HEK293 (cell line): ENCODE results near the gene EXOC8.
A peak's percentile ranks its signal among the peaks of the same experiment; 100 is the strongest.

ENCODE experiments used
- CTCF ChIA-PET: fragments of 350-600 bp; formaldehyde crosslinking; extraction: SDS; loops from one replicate; lab custom pipeline; 2021; ENCODE audit warnings: antibody characterized with exemption; lab: Yijun Ruan, JAX
- POLR2A ChIA-PET: fragments of 300-600 bp; formaldehyde crosslinking; extraction: SDS; loops from one replicate; lab custom pipeline; 2020; ENCODE audit warnings: antibody characterized with exemption, inconsistent platforms; lab: Yijun Ruan, JAX
- H3K27ac ChIP-seq: fragments of 200-500 bp; sonication (Bioruptor generic); 2 replicates; pipeline ENCODE4 v1.5.1; 2014; ENCODE audit warnings: low read depth, low read length, control low read depth, inconsistent platforms; ENCODE audit errors: extremely low read depth
- H3K36me3 ChIP-seq, 2 experiments: fragments of 200-500 bp in 1 of 2; sonication (Bioruptor generic) in 1 of 2; 1 replicate in 1 of 2; 2 replicates in 1 of 2; pipeline ENCODE4 v1.5.1; 2014 to 2017; ENCODE audit warnings: inconsistent platforms in 2 of 2, low read length in 2 of 2; ENCODE audit not compliant: control insufficient read depth in 2 of 2, insufficient read depth in 1 of 2
- H3K4me1 ChIP-seq: fragments of 200-500 bp; sonication (Bioruptor generic); 2 replicates; pipeline ENCODE4 v1.5.1; 2014; ENCODE audit warnings: mild to moderate bottlenecking, low read length, inconsistent platforms; ENCODE audit not compliant: control insufficient read depth, insufficient read depth
- H3K4me3 ChIP-seq: 2 replicates; pipeline ENCODE4 v1.5.1; 2011; ENCODE audit warnings: low read depth, mild to moderate bottlenecking, control low read depth, low read length, moderate library complexity
- H3K9me3 ChIP-seq: fragments of 200-500 bp; sonication (Bioruptor generic); 2 replicates; pipeline ENCODE4 v1.5.1; 2014; ENCODE audit warnings: low read depth, low read length, inconsistent platforms; ENCODE audit not compliant: control insufficient read depth, insufficient read depth
- BCL11B ChIP-seq: fragments of 450-650 bp; formaldehyde crosslinking; IDR thresholded peaks from 2 replicates; pipeline ENCODE4 v1.5.1; 2016; ENCODE audit warnings: low read depth, missing biosample characterization, missing genetic modification characterization
- EGR2 ChIP-seq: fragments of 450-650 bp; formaldehyde crosslinking; IDR thresholded peaks from 2 replicates; pipeline ENCODE4 v1.5.1; 2016; ENCODE audit warnings: low read depth, missing biosample characterization, missing genetic modification characterization
- GLI2 ChIP-seq: fragments of 450-650 bp; formaldehyde crosslinking; IDR thresholded peaks from 2 replicates; pipeline ENCODE4; 2017; ENCODE audit warnings: missing biosample characterization, missing genetic modification characterization, low read depth, borderline replicate concordance
- GLI4 ChIP-seq: fragments of 450-650 bp; formaldehyde crosslinking; IDR thresholded peaks from 2 replicates; pipeline ENCODE4 v1.5.1; 2016; ENCODE audit warnings: missing biosample characterization, missing genetic modification characterization
- GLIS1 ChIP-seq: fragments of 450-650 bp; formaldehyde crosslinking; IDR thresholded peaks from 2 replicates; pipeline ENCODE4 v1.5.1; 2016; ENCODE audit warnings: missing biosample characterization, missing genetic modification characterization
- GLIS2 ChIP-seq: fragments of 450-650 bp; formaldehyde crosslinking; IDR thresholded peaks from 2 replicates; pipeline ENCODE4 v1.5.1; 2016; ENCODE audit warnings: missing biosample characterization, missing genetic modification characterization
- HOXC10 ChIP-seq: sonication (generic); formaldehyde crosslinking; IDR thresholded peaks from 2 replicates; pipeline ENCODE4 v1.8.1; 2023; ENCODE audit warnings: mild to moderate bottlenecking, missing genetic modification reagents
- KLF16 ChIP-seq: fragments of 450-650 bp; formaldehyde crosslinking; IDR thresholded peaks from 2 replicates; pipeline ENCODE4 v1.5.1; 2017; ENCODE audit warnings: missing biosample characterization, missing genetic modification characterization
- KLF7 ChIP-seq: fragments of 450-650 bp; formaldehyde crosslinking; IDR thresholded peaks from 2 replicates; pipeline ENCODE4 v1.5.1; 2016; ENCODE audit warnings: missing biosample characterization, missing genetic modification characterization, borderline replicate concordance
- KLF8 ChIP-seq: fragments of 450-650 bp; formaldehyde crosslinking; IDR thresholded peaks from 2 replicates; pipeline ENCODE4 v1.5.1; 2016; ENCODE audit warnings: missing biosample characterization, missing genetic modification characterization
- OSR2 ChIP-seq: fragments of 450-650 bp; formaldehyde crosslinking; IDR thresholded peaks from 2 replicates; pipeline ENCODE4 v1.5.1; 2016; ENCODE audit warnings: missing biosample characterization, missing genetic modification characterization
- OVOL3 ChIP-seq: fragments of 450-650 bp; formaldehyde crosslinking; IDR thresholded peaks from 2 replicates; pipeline ENCODE4 v1.5.1; 2016; ENCODE audit warnings: missing biosample characterization, missing genetic modification characterization
- REPIN1 ChIP-seq: fragments of 450-650 bp; formaldehyde crosslinking; IDR thresholded peaks from 2 replicates; pipeline ENCODE4 v1.5.1; 2017; ENCODE audit warnings: missing biosample characterization, missing genetic modification characterization, low read depth
- SP7 ChIP-seq: fragments of 450-650 bp; formaldehyde crosslinking; IDR thresholded peaks from 2 replicates; pipeline ENCODE4 v1.5.1; 2016; ENCODE audit warnings: missing biosample characterization, missing genetic modification characterization
- TCF7L2 ChIP-seq: IDR thresholded peaks from 2 replicates; pipeline ENCODE4 v1.6.1; 2011; ENCODE audit warnings: low read depth, mild to moderate bottlenecking, inconsistent platforms, low read length, moderate library complexity, borderline replicate concordance
- YY1 ChIP-seq: fragments of 450-650 bp; formaldehyde crosslinking; IDR thresholded peaks from 2 replicates; pipeline ENCODE4 v1.5.1; 2018; ENCODE audit warnings: missing biosample characterization, missing genetic modification characterization
- ZBTB1 ChIP-seq: fragments of 450-650 bp; formaldehyde crosslinking; IDR thresholded peaks from 2 replicates; pipeline ENCODE4 v1.5.1; 2016; ENCODE audit warnings: missing biosample characterization, missing genetic modification characterization
- ZBTB7A ChIP-seq: fragments of 450-650 bp; formaldehyde crosslinking; IDR thresholded peaks from 2 replicates; pipeline ENCODE4 v1.5.1; 2016; ENCODE audit warnings: low read depth, missing biosample characterization, missing genetic modification characterization
- ZEB2 ChIP-seq: fragments of 450-650 bp; formaldehyde crosslinking; IDR thresholded peaks from 2 replicates; pipeline ENCODE4 v1.5.1; 2016; ENCODE audit warnings: missing biosample characterization, missing genetic modification characterization
- ZFP37 ChIP-seq: fragments of 450-650 bp; formaldehyde crosslinking; IDR thresholded peaks from 2 replicates; pipeline ENCODE4 v1.5.1; 2016; ENCODE audit warnings: missing biosample characterization, missing genetic modification characterization
- ZNF157 ChIP-seq: fragments of 450-650 bp; formaldehyde crosslinking; IDR thresholded peaks from 2 replicates; pipeline ENCODE4 v1.5.1; 2016; ENCODE audit warnings: missing biosample characterization, missing genetic modification characterization
- ZNF175 ChIP-seq: fragments of 450-650 bp; formaldehyde crosslinking; IDR thresholded peaks from 2 replicates; pipeline ENCODE4 v1.5.1; 2016; ENCODE audit warnings: missing biosample characterization, missing genetic modification characterization
- ZNF19 ChIP-seq: fragments of 450-650 bp; formaldehyde crosslinking; IDR thresholded peaks from 2 replicates; pipeline ENCODE4; 2016; ENCODE audit warnings: missing biosample characterization, missing genetic modification characterization, low read depth
- ZNF248 ChIP-seq: fragments of 450-650 bp; formaldehyde crosslinking; IDR thresholded peaks from 2 replicates; pipeline ENCODE4 v1.5.1; 2017; ENCODE audit warnings: missing biosample characterization, missing genetic modification characterization
- ZNF280C ChIP-seq: fragments of 450-650 bp; formaldehyde crosslinking; IDR thresholded peaks from 2 replicates; pipeline ENCODE4 v1.5.1; 2016; ENCODE audit warnings: missing biosample characterization, missing genetic modification characterization
- ZNF335 ChIP-seq: fragments of 450-650 bp; formaldehyde crosslinking; conservative IDR thresholded peaks from 2 replicates; pipeline ENCODE4 v1.5.1; 2016; ENCODE audit warnings: missing biosample characterization, missing genetic modification characterization
- ZNF501 ChIP-seq: fragments of 450-650 bp; formaldehyde crosslinking; IDR thresholded peaks from 2 replicates; pipeline ENCODE4 v1.5.1; 2016; ENCODE audit warnings: missing biosample characterization, missing genetic modification characterization
- ZNF529 ChIP-seq: fragments of 450-650 bp; formaldehyde crosslinking; IDR thresholded peaks from 2 replicates; pipeline ENCODE4 v1.5.1; 2017; ENCODE audit warnings: missing genetic modification characterization, missing biosample characterization; ENCODE audit not compliant: insufficient replicate concordance
- ZNF549 ChIP-seq: fragments of 450-650 bp; IDR thresholded peaks from 2 replicates; pipeline ENCODE4 v1.5.1; 2018; ENCODE audit warnings: missing biosample characterization, missing genetic modification characterization, mild to moderate bottlenecking, inconsistent platforms, moderate library complexity
- ZNF629 ChIP-seq: fragments of 450-650 bp; formaldehyde crosslinking; IDR thresholded peaks from 2 replicates; pipeline ENCODE4 v1.5.1; 2017; ENCODE audit warnings: missing biosample characterization, missing genetic modification characterization
- ZNF664 ChIP-seq: fragments of 450-650 bp; formaldehyde crosslinking; IDR thresholded peaks from 2 replicates; pipeline ENCODE4 v1.5.1; 2016; ENCODE audit warnings: missing biosample characterization, missing genetic modification characterization
- ZSCAN23 ChIP-seq: fragments of 450-650 bp; formaldehyde crosslinking; IDR thresholded peaks from 2 replicates; pipeline ENCODE4 v1.5.1; 2016; ENCODE audit warnings: missing biosample characterization, missing genetic modification characterization
- ZSCAN5A ChIP-seq: fragments of 450-650 bp; formaldehyde crosslinking; IDR thresholded peaks from 2 replicates; pipeline ENCODE4 v1.5.1; 2016; ENCODE audit warnings: missing biosample characterization, missing genetic modification characterization
- TF ChIP-seq, protein P1 (sequence below): fragments of 450-650 bp; formaldehyde crosslinking; IDR thresholded peaks from 2 replicates; pipeline ENCODE4 v1.5.1; 2016; ENCODE audit warnings: missing biosample characterization, missing genetic modification characterization

EXOC8 gene

DNA sequence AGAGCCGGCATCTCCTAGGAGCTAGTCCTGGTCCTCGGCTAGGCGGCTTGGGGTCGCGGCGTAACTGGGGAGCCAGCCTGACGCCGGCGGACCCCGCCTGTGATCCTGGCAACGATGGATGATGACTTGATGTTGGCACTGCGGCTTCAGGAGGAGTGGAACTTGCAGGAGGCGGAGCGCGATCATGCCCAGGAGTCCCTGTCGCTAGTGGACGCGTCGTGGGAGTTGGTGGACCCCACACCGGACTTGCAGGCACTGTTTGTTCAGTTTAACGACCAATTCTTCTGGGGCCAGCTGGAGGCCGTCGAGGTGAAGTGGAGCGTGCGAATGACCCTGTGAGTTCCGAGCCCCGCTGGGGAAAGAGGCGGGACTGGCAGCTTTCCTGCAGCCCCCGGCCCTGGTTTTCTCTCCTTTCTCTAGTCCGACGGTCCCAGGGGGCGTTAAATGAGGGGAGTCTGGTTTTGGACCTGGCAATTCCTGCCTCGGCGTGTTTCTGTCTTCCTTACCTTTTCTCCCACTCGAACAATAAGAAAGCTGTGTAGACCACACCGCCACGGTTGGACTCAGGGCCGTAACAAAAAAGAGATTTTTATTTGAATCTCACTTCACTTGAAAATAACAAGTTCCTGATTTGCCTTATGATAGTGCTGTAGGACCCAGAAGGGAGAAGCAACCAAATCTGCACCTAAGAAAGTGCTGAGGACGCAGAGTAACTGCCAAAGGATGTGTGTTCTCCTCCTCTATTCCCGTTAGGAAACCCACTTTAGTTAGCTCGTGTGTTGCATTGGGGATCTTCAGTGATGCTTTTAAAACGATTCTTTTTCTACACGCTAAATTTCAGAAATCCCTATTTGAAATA is 847 bp upstream of the EXOC8 start, which contains the start of gene SPRTN (continued):
- no peak for TF ChIP-seq HOXC10 (CRISPR knock-in tag)
- TF ChIP-seq YY1: 0 out of 2 replicates have a peak, but pooled peaks have one; percentile 36
- TF ChIP-seq ZNF335 (tag by site-specific recombination): peak; percentile 98
- peak; percentile 47; the same call in 1 of the 2 replicates for TF ChIP-seq GLI4 (tag by site-specific recombination)
- peak; percentile 73; the same call in 1 of the 2 replicates for TF ChIP-seq OVOL3 (tag by site-specific recombination)
- TF ChIP-seq ZSCAN23 (tag by site-specific recombination): peak; percentile 68; the same call in 1 of the 2 replicates
- no peak for TF ChIP-seq ZNF529 (tag by site-specific recombination)
- TF ChIP-seq BCL11B (tag by site-specific recombination): no peak; the same call in 1 of the 2 replicates
- TF ChIP-seq ZEB2 (tag by site-specific recombination): peak; percentile 50; the same call in 1 of the 2 replicates
- TF ChIP-seq ZNF501 (tag by site-specific recombination): peak; percentile 74; the same call in 1 of the 2 replicates
- no peak; the same call in 1 of the 2 replicates for TF ChIP-seq KLF16 (tag by site-specific recombination)
- TF ChIP-seq GLIS1 (tag by site-specific recombination): peak; percentile 97
- TF ChIP-seq OSR2 (tag by site-specific recombination): 0 out of 2 replicates have a peak, but pooled peaks have one; percentile 22
- TF ChIP-seq ZNF549: no peak
- TF ChIP-seq, protein P1, sequence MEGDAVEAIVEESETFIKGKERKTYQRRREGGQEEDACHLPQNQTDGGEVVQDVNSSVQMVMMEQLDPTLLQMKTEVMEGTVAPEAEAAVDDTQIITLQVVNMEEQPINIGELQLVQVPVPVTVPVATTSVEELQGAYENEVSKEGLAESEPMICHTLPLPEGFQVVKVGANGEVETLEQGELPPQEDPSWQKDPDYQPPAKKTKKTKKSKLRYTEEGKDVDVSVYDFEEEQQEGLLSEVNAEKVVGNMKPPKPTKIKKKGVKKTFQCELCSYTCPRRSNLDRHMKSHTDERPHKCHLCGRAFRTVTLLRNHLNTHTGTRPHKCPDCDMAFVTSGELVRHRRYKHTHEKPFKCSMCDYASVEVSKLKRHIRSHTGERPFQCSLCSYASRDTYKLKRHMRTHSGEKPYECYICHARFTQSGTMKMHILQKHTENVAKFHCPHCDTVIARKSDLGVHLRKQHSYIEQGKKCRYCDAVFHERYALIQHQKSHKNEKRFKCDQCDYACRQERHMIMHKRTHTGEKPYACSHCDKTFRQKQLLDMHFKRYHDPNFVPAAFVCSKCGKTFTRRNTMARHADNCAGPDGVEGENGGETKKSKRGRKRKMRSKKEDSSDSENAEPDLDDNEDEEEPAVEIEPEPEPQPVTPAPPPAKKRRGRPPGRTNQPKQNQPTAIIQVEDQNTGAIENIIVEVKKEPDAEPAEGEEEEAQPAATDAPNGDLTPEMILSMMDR (tag by site-specific recombination): peak; percentile 30; the same call in 1 of the 2 replicates
- TF ChIP-seq KLF8 (tag by site-specific recombination): 0 out of 2 replicates have a peak, but pooled peaks have one; percentile 48
- no peak for TF ChIP-seq KLF7
- TF ChIP-seq SP7 (tag by site-specific recombination): peak; percentile 48; the same call in 1 of the 2 replicates
- TF ChIP-seq ZFP37: peak; percentile 91
- no peak; the same call in 1 of the 2 replicates for TF ChIP-seq GLI2 (tag by site-specific recombination)
- TF ChIP-seq EGR2 (tag by site-specific recombination): no peak

GRCh38 chr1:231337043-231337471 is 595 bp downstream of the EXOC8 start:
- CTCF ChIA-PET: interaction anchor here (0.8 to 1.8 kb wide), 5 partner anchors 12 to 255 kb away, joined by 3 to 9 read pairs (median 6); no protein-coding TSS in a partner anchor
- Histone ChIP-seq H3K27ac (peak overlapping the region; percentile 83), H3K4me1 (peaks cover 12% of the 10 kb centered on the region), H3K4me3 (peak overlapping the region; percentile 68), H3K9me3 (no peaks in the 10 kb centered on the region), H3K36me3 (peaks cover 14 to 25% of the 10 kb centered on the region in 2 experiments)
- POLR2A ChIA-PET: interaction anchor here (0.7 to 2.7 kb wide), 15 partner anchors 10 to 358 kb away, joined by 3 to 21 read pairs (median 6); partner anchors contain the start of genes ARV1, GNPAT and TTC13
- TF ChIP-seq REPIN1 (no peak), GLIS2 (tag by site-specific recombination) (peak; percentile 97), ZNF280C (tag by site-specific recombination) (no peak), ZNF248 (no peak), ZNF157 (no peak), TCF7L2 (no peak), ZNF664 (tag by site-specific recombination) (no peak), ZSCAN5A (tag by site-specific recombination) (no peak), ZBTB1 (tag by site-specific recombination) (no peak), ZNF19 (tag by site-specific recombination) (no peak), ZNF629 (no peak), KLF8 (tag by site-specific recombination) (no peak), ZBTB7A (0 out of 2 replicates have a peak, but pooled peaks have one; percentile 34), ZNF175 (tag by site-specific recombination) (no peak)
